IPS-15b (cell line): ENCODE measurements around the gene ZSCAN23.
"Not testable (repeated sequence)": the region's sequence is repeated elsewhere in the genome, so short reads cannot be mapped to it uniquely, and the experiment has no call there.

ENCODE experiments used
- H3K27me3 ChIP-seq: one replicate; pipeline ENCODE4 v1.6.1; 2013; ENCODE audit warnings: low read length; ENCODE audit not compliant: control insufficient read depth, insufficient read depth
- H3K36me3 ChIP-seq: one replicate; pipeline ENCODE4 v1.6.1; 2013; ENCODE audit warnings: low read length; ENCODE audit not compliant: control insufficient read depth, insufficient read depth
- H3K4me1 ChIP-seq: one replicate; pipeline ENCODE4 v1.6.1; 2013; ENCODE audit warnings: mild to moderate bottlenecking, low read length; ENCODE audit not compliant: control insufficient read depth, insufficient read depth
- H3K4me3 ChIP-seq: one replicate; pipeline ENCODE4 v1.5.1; 2013; ENCODE audit warnings: low read depth, low read length
- H3K9ac ChIP-seq: one replicate; pipeline ENCODE4 v1.6.1; 2013; ENCODE audit warnings: low read depth, mild to moderate bottlenecking, low read length
- H3K9me3 ChIP-seq: one replicate; pipeline ENCODE4 v1.6.1; 2013; ENCODE audit warnings: mild to moderate bottlenecking, low read length; ENCODE audit not compliant: control insufficient read depth, insufficient read depth

The ZSCAN23 gene

GRCh38 chr6:28474441-28475219 is 31.3 kb upstream of the ZSCAN23 start:
- Histone ChIP-seq H3K9me3 (no peaks in the 10 kb centered on the region), H3K4me1 (no peaks in the 10 kb centered on the region), H3K27me3 (peaks cover 2% of the 10 kb centered on the region), H3K36me3 (no peaks in the 10 kb centered on the region), H3K9ac (no peak overlapping the region), H3K4me3 (peak overlapping the region; percentile 72)

GRCh38 chr6:28469153-28469745 is 26.0 kb upstream of the ZSCAN23 start:
- not testable (repeated sequence) for H3K9ac ChIP-seq, H3K36me3 ChIP-seq, H3K9me3 ChIP-seq, H3K4me1 ChIP-seq, H3K4me3 ChIP-seq, H3K27me3 ChIP-seq

- no peaks in the 10 kb centered on the region for H3K4me1 ChIP-seq
- H3K9me3 ChIP-seq, result no peaks in the 10 kb centered on the region
- no peaks in the 10 kb centered on the region for H3K27me3 ChIP-seq
- no peak overlapping the region for H3K9ac ChIP-seq
- H3K4me3 ChIP-seq, result no peak overlapping the region
- no peaks in the 10 kb centered on the region for H3K36me3 ChIP-seq
Measured at GRCh38 chr6:28468056-28468455, 24.8 kb upstream of the ZSCAN23 start.

- Histone ChIP-seq H3K36me3 (no peaks in the 10 kb centered on the region), H3K27me3 (peaks cover 6% of the 10 kb centered on the region), H3K9me3 (no peaks in the 10 kb centered on the region), H3K4me3 (no peak overlapping the region), H3K9ac (no peak overlapping the region), H3K4me1 (no peaks in the 10 kb centered on the region)
Measured at GRCh38 chr6:28462401-28462800, 19.1 kb upstream of the ZSCAN23 start.

GRCh38 chr6:28458568-28458967 is 15.3 kb upstream of the ZSCAN23 start:
- Histone ChIP-seq H3K9ac (no peak overlapping the region), H3K4me3 (no peak overlapping the region), H3K27me3 (peaks cover 8% of the 10 kb centered on the region), H3K4me1 (no peaks in the 10 kb centered on the region), H3K36me3 (no peaks in the 10 kb centered on the region), H3K9me3 (no peaks in the 10 kb centered on the region)

GRCh38 chr6:28449056-28449455 is 5.8 kb upstream of the ZSCAN23 start:
- Histone ChIP-seq H3K36me3 (no peaks in the 10 kb centered on the region), H3K9ac (no peak overlapping the region), H3K4me3 (no peak overlapping the region), H3K27me3 (peaks cover 3% of the 10 kb centered on the region), H3K9me3 (no peaks in the 10 kb centered on the region), H3K4me1 (no peaks in the 10 kb centered on the region)

GRCh38 chr6:28447512-28447906 is 4.2 kb upstream of the ZSCAN23 start:
- peak overlapping the region; percentile 75 for H3K9ac ChIP-seq
- not testable (repeated sequence) for H3K4me1 ChIP-seq, H3K9me3 ChIP-seq, H3K36me3 ChIP-seq, H3K27me3 ChIP-seq
- H3K4me3 ChIP-seq, result peak overlapping the region; percentile 76

- H3K27me3 ChIP-seq, result no peaks in the 10 kb centered on the region
- H3K36me3 ChIP-seq, result no peaks in the 10 kb centered on the region
- H3K4me3 ChIP-seq, result peak overlapping the region; percentile 76
- no peaks in the 10 kb centered on the region for H3K9me3 ChIP-seq
- peak overlapping the region; percentile 75 for H3K9ac ChIP-seq
- H3K4me1 ChIP-seq, result no peaks in the 10 kb centered on the region
Measured at GRCh38 chr6:28446818-28447511, 3.7 kb upstream of the ZSCAN23 start.

- H3K9me3 ChIP-seq, H3K9ac ChIP-seq, H3K4me1 ChIP-seq, H3K27me3 ChIP-seq, H3K4me3 ChIP-seq, H3K36me3 ChIP-seq: not testable (repeated sequence)
Measured at GRCh38 chr6:28444759-28445158, 1.5 kb upstream of the ZSCAN23 start.

GRCh38 chr6:28442586-28442985 is 705 bp downstream of the ZSCAN23 start:
- H3K27me3 ChIP-seq, result no peaks in the 10 kb centered on the region
- H3K4me1 ChIP-seq, result no peaks in the 10 kb centered on the region
- peak overlapping the region; percentile 80 for H3K9ac ChIP-seq
- peak overlapping the region; percentile 89 for H3K4me3 ChIP-seq
- no peaks in the 10 kb centered on the region for H3K36me3 ChIP-seq
- H3K9me3 ChIP-seq, result no peaks in the 10 kb centered on the region

- Histone ChIP-seq H3K9me3 (no peaks in the 10 kb centered on the region), H3K4me3 (no peak overlapping the region), H3K4me1 (no peaks in the 10 kb centered on the region), H3K27me3 (no peaks in the 10 kb centered on the region), H3K36me3 (peaks cover 2% of the 10 kb centered on the region), H3K9ac (no peak overlapping the region)
Measured at GRCh38 chr6:28436404-28436803, 6.9 kb downstream of the ZSCAN23 start.

- H3K9ac ChIP-seq, result no peak overlapping the region
- H3K36me3 ChIP-seq, result peaks cover 2% of the 10 kb centered on the region
- no peak overlapping the region for H3K4me3 ChIP-seq
- H3K9me3 ChIP-seq, result no peaks in the 10 kb centered on the region
- no peaks in the 10 kb centered on the region for H3K27me3 ChIP-seq
- H3K4me1 ChIP-seq, result no peaks in the 10 kb centered on the region
Measured at GRCh38 chr6:28433119-28433518, 10.2 kb downstream of the ZSCAN23 start.
